GM13976 (cell line): Measurements from ENCODE around the gene CES2.

Source experiments
- DNase-seq: peaks from one replicate; pipeline ENCODE4 v3.0.0; 2012; ENCODE audit warnings: low spot score
- in situ Hi-C: fragments of 300-500 bp; cut with MboI; formaldehyde crosslinking; loops from one replicate; pipeline ENCODE4 v1.12.0; 2022; ENCODE audit warnings: low sequenced_read_pairs, mixed read lengths, inconsistent platforms; ENCODE audit not compliant: unreplicated experiment
- TF ChIP-seq, protein P1 (sequence below): IDR thresholded peaks from 2 replicates; pipeline ENCODE4 v1.5.1; 2012; ENCODE audit warnings: borderline replicate concordance, mild to moderate bottlenecking; ENCODE audit not compliant: insufficient read depth; ENCODE audit errors: extremely low read depth, missing control alignments, control extremely low read depth

Gene CES2

DNA sequence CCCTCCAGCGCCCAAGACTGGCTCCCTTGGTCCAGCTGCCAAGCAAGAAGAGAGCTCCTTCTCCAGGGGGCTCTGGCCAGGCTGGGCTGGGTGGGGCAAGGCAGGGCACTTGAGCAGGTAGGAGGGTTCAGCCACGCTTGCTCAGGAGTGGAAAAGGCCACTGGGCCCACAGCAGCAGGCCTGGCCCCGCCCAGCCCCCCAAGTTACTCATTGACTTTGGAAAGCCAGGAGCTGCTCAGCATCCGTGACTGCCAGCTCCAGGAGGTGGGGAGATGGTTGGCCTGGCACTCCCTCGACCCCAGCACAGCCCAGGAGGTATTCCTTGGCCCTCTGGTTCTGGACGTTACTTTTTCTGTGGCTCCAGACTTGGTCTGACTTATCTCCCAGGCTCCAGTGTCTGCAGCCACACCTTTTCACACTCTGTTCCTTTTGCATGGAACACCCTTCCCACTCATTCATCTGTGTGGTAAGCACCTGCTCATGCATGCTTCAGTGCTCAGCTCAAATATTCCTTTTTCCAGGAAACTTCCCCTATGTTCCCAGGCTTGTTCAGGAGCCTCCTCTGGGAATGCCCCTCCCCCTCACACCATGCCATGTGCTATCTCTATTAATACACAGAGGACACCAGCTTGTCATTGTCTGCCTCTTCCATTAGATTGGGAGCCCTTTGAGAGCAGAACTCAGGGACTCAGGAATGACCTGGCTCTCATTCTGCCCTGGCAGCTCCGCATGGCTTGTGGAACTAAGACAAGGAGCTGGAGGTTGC is 16.3 kb upstream of the CES2 start, which contains the start of gene CDH16:
TSS of gene CDH16 (minus strand) at position 83 of the 766 bp plus-strand sequence. CDS start 820 bp downstream, outside the sequence.
- TF ChIP-seq, protein P1, sequence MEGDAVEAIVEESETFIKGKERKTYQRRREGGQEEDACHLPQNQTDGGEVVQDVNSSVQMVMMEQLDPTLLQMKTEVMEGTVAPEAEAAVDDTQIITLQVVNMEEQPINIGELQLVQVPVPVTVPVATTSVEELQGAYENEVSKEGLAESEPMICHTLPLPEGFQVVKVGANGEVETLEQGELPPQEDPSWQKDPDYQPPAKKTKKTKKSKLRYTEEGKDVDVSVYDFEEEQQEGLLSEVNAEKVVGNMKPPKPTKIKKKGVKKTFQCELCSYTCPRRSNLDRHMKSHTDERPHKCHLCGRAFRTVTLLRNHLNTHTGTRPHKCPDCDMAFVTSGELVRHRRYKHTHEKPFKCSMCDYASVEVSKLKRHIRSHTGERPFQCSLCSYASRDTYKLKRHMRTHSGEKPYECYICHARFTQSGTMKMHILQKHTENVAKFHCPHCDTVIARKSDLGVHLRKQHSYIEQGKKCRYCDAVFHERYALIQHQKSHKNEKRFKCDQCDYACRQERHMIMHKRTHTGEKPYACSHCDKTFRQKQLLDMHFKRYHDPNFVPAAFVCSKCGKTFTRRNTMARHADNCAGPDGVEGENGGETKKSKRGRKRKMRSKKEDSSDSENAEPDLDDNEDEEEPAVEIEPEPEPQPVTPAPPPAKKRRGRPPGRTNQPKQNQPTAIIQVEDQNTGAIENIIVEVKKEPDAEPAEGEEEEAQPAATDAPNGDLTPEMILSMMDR, result no peak
- in situ Hi-C loops, result no loop called here
- no peak for DNase-seq

DNA sequence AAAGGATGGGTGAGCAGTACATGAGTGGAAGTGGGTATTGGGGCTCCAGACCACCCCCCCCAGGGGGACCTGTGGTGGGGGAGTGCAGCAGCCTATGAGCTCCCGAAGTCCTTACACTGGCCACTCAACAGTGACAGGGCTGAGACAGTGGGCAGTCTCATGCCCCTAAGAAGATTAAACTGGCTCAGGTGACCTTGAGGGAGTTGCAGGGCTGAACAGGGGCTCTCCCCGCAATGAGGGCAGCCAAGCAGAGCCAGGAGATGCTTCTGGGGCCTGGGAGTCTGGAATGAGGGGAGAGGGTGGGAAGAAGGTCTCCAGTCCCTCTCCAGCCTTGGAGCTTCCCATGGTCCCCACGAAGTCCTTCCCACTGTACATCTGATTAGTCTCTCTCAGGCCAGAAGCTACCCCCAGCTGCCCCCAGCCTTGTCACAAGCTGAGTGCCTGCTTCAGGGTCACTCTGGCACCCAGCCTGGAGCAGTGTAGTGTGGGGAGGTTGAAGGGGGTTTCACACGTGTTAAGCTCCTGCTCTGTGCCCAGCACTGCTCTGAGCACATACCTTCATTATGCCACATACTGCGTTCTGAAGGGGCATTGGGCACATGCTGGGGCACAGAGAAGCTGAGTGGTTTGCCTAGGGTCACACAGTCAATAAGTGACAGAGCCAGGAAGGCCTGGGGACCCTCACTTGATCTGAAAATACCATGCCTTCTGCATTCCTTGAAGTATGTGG is 15.6 kb upstream of the CES2 start:
- DNase-seq, result no peak
- TF ChIP-seq, protein P1, result no peak
- in situ Hi-C loops, result no loop called here

DNA sequence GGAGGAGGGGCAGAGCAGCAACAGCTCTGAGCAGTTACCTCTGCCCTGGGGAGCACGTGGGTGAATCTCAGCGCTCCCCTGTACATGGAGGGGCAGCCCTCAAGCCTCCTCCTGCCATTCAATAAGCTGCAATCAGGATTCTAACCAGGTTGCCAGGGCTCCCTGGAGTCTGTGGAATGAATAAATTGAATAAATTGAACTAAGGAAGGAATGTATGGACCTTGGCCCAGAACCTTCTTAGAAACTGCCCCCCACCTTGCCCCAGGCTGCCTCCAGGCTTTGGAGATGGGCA is 15.1 kb upstream of the CES2 start:
- in situ Hi-C loops, result no loop called here
- no peak for DNase-seq
- TF ChIP-seq, protein P1, result no peak

DNA sequence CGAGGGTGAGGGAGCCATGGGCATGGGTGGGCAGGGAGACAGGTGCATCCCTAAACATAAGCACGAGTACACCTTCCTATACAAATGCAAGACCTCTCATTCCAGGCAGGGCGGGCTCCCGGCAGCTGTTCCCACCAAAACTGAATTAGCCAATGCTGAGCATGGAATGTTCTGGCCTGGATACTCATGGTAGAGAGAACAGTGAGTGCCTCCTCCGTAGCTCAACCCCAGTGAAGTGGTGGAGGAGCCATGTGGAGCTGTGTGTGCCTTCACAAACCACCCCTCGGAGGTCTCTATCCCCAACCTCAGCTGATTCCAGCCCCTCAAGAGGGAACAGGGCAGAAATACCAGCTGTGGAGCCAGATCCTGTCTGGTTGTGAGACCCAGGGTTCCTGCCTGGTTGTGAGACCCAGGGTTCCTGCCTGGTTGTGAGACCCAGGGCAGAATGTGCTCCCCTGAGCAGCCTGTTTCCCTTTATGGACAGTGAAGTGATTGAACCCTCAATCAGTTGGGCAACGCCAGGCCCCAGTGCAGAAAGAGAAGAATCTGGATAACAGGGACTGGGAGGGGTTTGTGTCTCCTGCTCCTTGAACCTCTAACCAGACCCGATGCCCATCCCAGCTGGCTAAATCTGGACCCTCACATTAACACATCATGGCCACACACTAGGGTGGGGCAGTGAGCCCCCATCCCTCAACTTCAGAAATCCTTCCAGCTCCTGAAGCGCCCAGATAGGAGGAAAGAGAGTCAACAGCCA is 14.2 kb upstream of the CES2 start:
- in situ Hi-C loops, result no loop called here
- TF ChIP-seq, protein P1, result no peak

DNA sequence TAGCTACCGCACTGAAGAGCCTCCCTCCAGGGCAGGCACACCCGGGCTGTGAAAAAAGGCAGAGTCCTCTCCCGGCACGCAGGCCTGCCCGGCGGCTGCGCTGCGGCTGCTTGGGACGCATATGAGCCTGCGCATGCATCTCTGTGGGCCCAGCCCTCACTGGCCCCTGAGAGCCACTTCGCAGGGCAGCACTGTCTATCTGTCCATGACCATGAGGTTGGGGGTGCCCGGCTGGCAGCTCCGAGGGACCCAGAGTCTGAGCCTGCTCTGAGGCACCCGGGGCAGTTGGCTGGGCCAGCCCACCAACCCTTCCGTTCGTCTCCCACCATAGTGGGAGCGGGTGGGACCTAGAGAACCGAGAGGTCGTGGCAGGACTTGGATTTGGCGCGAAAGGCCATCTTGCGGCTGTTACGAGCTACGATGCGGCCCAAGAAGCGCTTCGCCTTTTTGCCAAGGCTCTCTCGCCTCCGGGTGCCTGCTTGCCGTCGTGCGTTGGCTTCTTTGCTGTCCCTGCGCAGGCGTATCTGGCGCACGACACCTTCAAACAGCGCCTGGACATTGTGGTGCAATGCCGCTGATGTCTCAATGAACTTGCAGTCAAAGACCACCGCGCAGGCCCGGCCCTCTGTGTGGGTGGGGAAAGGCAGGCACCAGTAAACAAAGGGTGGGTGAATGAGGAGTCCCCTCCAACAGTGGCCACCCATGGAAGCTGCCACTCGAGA is 13.4 kb upstream of the CES2 start:
- in situ Hi-C loops, result no loop called here
- TF ChIP-seq, protein P1, result no peak
- DNase-seq, result no peak

More for the DNA sequence above, 14.2 kb upstream of the CES2 start:
- no peak for DNase-seq

DNA sequence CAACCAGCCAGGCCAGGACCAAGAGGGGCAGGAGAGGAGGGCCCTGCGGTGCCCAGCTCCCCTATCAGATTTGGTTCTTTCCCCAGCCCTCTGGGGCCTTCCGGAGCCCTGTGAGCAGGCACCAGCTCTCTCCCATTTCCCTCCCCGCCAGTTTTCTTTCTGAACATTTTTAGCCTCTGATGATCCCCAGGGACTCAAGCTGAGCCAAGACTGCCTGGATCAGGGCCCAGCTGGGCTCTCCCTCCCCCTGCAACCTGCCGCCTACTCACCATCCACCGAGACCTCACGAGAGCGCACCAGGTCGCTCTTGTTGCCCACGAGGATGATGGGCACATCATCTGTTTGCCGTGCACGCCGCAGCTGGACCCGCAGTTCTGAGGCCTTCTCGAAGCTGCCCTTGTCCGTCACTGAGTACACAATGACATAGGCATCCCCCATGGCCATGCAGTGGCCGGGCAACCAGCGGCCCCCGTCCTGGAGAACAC is 12.0 kb upstream of the CES2 start:
- DNase-seq, result no peak
- in situ Hi-C loops, result no loop called here

More for the DNA sequence above, 12.0 kb upstream of the CES2 start:
- TF ChIP-seq, protein P1, result no peak
